Tibial nerve (tissue), 4 donors: ENCODE results near the gene RWDD3. TPM values are rescaled to one million over a fixed set of nuclear protein-coding genes. Genes with fewer than 3 reads are reported as not detected.
A peak's percentile ranks its signal among the peaks of the same experiment; 100 is the strongest.

Experiments
- DNase-seq, 2 donors: peaks; one replicate each; pipeline ENCODE4 v3.0.0-alpha.2; 2019; ENCODE audit warnings: low spot score in 2 of 2
- H3K27ac ChIP-seq, 4 donors: fragments of 200-600 bp; sonication (generic) in 3 of 4; one replicate each; pipeline ENCODE4 v1.5.1; 2017 to 2019; ENCODE audit warnings: mild to moderate bottlenecking in 1 of 4
- H3K27me3 ChIP-seq, 2 donors: fragments of 200-600 bp; sonication (generic) in 1 of 2; one replicate each; pipeline versions ENCODE4 v1.5.1 to v1.6.0; 2017 to 2019
- H3K36me3 ChIP-seq, 3 donors: fragments of 200-600 bp; sonication (generic); one replicate each; pipeline ENCODE4 v1.5.1; 2018 to 2019
- H3K4me1 ChIP-seq, 4 donors: fragments of 200-600 bp; sonication (generic) in 3 of 4; one replicate each; pipeline ENCODE4 v1.5.1; 2017 to 2019
- H3K4me3 ChIP-seq, 4 donors: fragments of 200-600 bp; sonication (generic) in 3 of 4; one replicate each; pipeline ENCODE4 v1.5.1; 2017 to 2019; ENCODE audit warnings: mild to moderate bottlenecking in 1 of 4, moderate library complexity in 1 of 4
- H3K9me3 ChIP-seq, 4 donors: fragments of 200-600 bp; sonication (generic) in 3 of 4; one replicate each; pipeline ENCODE4 v1.5.1; 2017 to 2019
- CTCF ChIP-seq, 5 experiments: fragments of 200-600 bp in 3 of 5; fragments of 450-650 bp in 2 of 5; sonication (generic) in 3 of 5; IDR thresholded peaks; one replicate each; pipeline ENCODE4 v1.5.1; 2016 to 2019; ENCODE audit warnings: antibody characterized with exemption in 5 of 5, mild to moderate bottlenecking in 3 of 5, moderate library complexity in 2 of 5
- EP300 ChIP-seq, 2 donors: sonication (generic); formaldehyde crosslinking; IDR thresholded peaks; one replicate each; pipeline ENCODE4 v1.6.1; 2017; ENCODE audit warnings: antibody characterized with exemption in 2 of 2, mild to moderate bottlenecking in 1 of 2
- POLR2A ChIP-seq, 2 donors: fragments of 450-650 bp; IDR thresholded peaks; one replicate each; pipeline ENCODE4 v1.6.1; 2017; ENCODE audit warnings: antibody characterized with exemption in 2 of 2, mild to moderate bottlenecking in 2 of 2, moderate library complexity in 2 of 2
- WGBS, 2 donors: methylation state at CpG; one replicate each; pipeline ENCODE4 v1.1.5; 2018; 5-methylcytosine and 5-hydroxymethylcytosine counted together
- total RNA-seq, 4 donors: library from RNA; depleted of rRNA; stranded (reverse); fragments of >200 nt; gene quantifications; one replicate each; pipeline ENCODE4 v1.1.0, GENCODE V29; 2016

RWDD3 gene
- total RNA-seq, 4 donors from 2014 or later = 8.4 to 20.5 (median 15.4) TPM

GRCh38 chr1:95229037-95229436, 5.0 kb upstream of the RWDD3 start:
- WGBS, 2 donors = 62 to 75% methylated on average over 5 of the region's 5 CpGs
- H3K4me3 ChIP-seq = no peak overlapping the region

GRCh38 chr1:95229706-95230105, 4.3 kb upstream of the RWDD3 start:
- DNase-seq = no peak
- H3K27me3 ChIP-seq = no peaks in the 10 kb centered on the region
- H3K4me1 ChIP-seq = peaks cover 0 to 40% (median 4%) of the 10 kb centered on the region in 4 donors
- H3K9me3 ChIP-seq = no peaks in the 10 kb centered on the region
- H3K4me3 ChIP-seq = no peak overlapping the region
- peak overlapping the region in 2 of 4 donors; percentile 26 to 95 for H3K27ac ChIP-seq
- H3K36me3 ChIP-seq = no peaks in the 10 kb centered on the region
- TF ChIP-seq CTCF (IDR thresholded peaks at IDR 0.05) (no peak), POLR2A (IDR thresholded peaks at IDR 0.05) (no peak), EP300 (IDR thresholded peaks at IDR 0.05) (no peak)

More at GRCh38 chr1:95229037-95229436, 5.0 kb upstream of the RWDD3 start:
- H3K27me3 ChIP-seq = no peaks in the 10 kb centered on the region
- peak overlapping the region in 2 of 4 donors; percentile 50 to 95 for H3K27ac ChIP-seq
- no peak for DNase-seq
- no peak for TF ChIP-seq POLR2A (IDR thresholded peaks at IDR 0.05)
- no peak for TF ChIP-seq CTCF (IDR thresholded peaks at IDR 0.05)
- no peak for TF ChIP-seq EP300 (IDR thresholded peaks at IDR 0.05)
- H3K9me3 ChIP-seq = no peaks in the 10 kb centered on the region
- H3K4me1 ChIP-seq = peaks cover 0 to 39% (median 4%) of the 10 kb centered on the region in 4 donors
- no peaks in the 10 kb centered on the region for H3K36me3 ChIP-seq

- no peak for DNase-seq
- Histone ChIP-seq H3K4me1 (peaks cover 0 to 43% (median 4%) of the 10 kb centered on the region in 4 donors), H3K27me3 (no peaks in the 10 kb centered on the region), H3K36me3 (no peaks in the 10 kb centered on the region), H3K9me3 (no peaks in the 10 kb centered on the region), H3K4me3 (no peak overlapping the region), H3K27ac (peak overlapping the region in 2 of 4 donors; percentile 26 to 95)
- WGBS, 2 donors = 83 to 85% methylated on average over 2 of the region's 2 CpGs
- TF ChIP-seq POLR2A (IDR thresholded peaks at IDR 0.05) = no peak
- TF ChIP-seq CTCF (IDR thresholded peaks at IDR 0.05) = no peak
- TF ChIP-seq EP300 (IDR thresholded peaks at IDR 0.05) = no peak
These were observed 3.8 kb upstream of the RWDD3 start for GRCh38 chr1:95230256-95230655.

- Histone ChIP-seq H3K9me3 (no peaks in the 10 kb centered on the region), H3K4me1 (peaks cover 0 to 47% (median 4%) of the 10 kb centered on the region in 4 donors), H3K4me3 (no peak overlapping the region), H3K27ac (peak overlapping the region in 2 of 4 donors; percentile 95 to 97), H3K36me3 (no peaks in the 10 kb centered on the region), H3K27me3 (no peaks in the 10 kb centered on the region)
- TF ChIP-seq CTCF (IDR thresholded peaks at IDR 0.05) (no peak), POLR2A (IDR thresholded peaks at IDR 0.05) (no peak), EP300 (IDR thresholded peaks at IDR 0.05) (peak in 1 of 2 donors; percentile 6)
- DNase-seq = no peak
- 58 to 60% methylated on average over 3 of the region's 3 CpGs for WGBS, 2 donors
These were observed 3.2 kb upstream of the RWDD3 start for GRCh38 chr1:95230768-95231191.

GRCh38 chr1:95232646-95233318, 1.2 kb upstream of the RWDD3 start:
- Histone ChIP-seq H3K4me1 (peaks cover 0 to 54% (median 4%) of the 10 kb centered on the region in 4 donors), H3K27ac (peak overlapping the region; percentile 79 to 97 (median 92))

More at GRCh38 chr1:95232646-95233318, 1.2 kb upstream of the RWDD3 start:
- DNase-seq = peak in 1 of 2 donors; percentile 7
- Histone ChIP-seq H3K27me3 (no peaks in the 10 kb centered on the region), H3K4me3 (peak overlapping the region; percentile 82 to 92 (median 84)), H3K9me3 (no peaks in the 10 kb centered on the region), H3K36me3 (no peaks in the 10 kb centered on the region)
- 21 to 31% methylated on average over 8 of the region's 8 CpGs for WGBS, 2 donors
- TF ChIP-seq CTCF (IDR thresholded peaks at IDR 0.05) (no peak), POLR2A (IDR thresholded peaks at IDR 0.05) (no peak), EP300 (IDR thresholded peaks at IDR 0.05) (no peak)
